Ishikawa (cell line): ENCODE data around the gene BMERB1.

Source experiments
- CEBPB ChIP-seq: IDR thresholded peaks from 2 replicates; pipeline ENCODE4 v1.6.1; 2012
- CREB1 ChIP-seq: IDR thresholded peaks from 2 replicates; pipeline ENCODE4 v1.6.1; 2012; ENCODE audit warnings: low read depth
- EGR1 ChIP-seq: IDR thresholded peaks from 2 replicates; pipeline ENCODE4 v1.6.1; 2012
- EP300 ChIP-seq: IDR thresholded peaks from 2 replicates; pipeline ENCODE4 v1.6.1; 2012; ENCODE audit warnings: borderline replicate concordance
- FOXM1 ChIP-seq: IDR thresholded peaks from 2 replicates; pipeline ENCODE4 v1.6.1; 2012; ENCODE audit warnings: low read depth, borderline replicate concordance
- MAX ChIP-seq: IDR thresholded peaks from 2 replicates; pipeline ENCODE4 v1.6.1; 2012
- NFIC ChIP-seq: IDR thresholded peaks from 2 replicates; pipeline ENCODE4 v1.6.1; 2012
- RAD21 ChIP-seq: IDR thresholded peaks from 2 replicates; pipeline ENCODE4 v1.6.1; 2012; ENCODE audit warnings: low read depth
- REST ChIP-seq: IDR thresholded peaks from 2 replicates; pipeline ENCODE4 v1.6.1; 2012; ENCODE audit warnings: low read depth, mild to moderate bottlenecking
- TAF1 ChIP-seq: IDR thresholded peaks from 2 replicates; pipeline ENCODE4 v1.6.1; 2012; ENCODE audit warnings: low read depth, mild to moderate bottlenecking
- TCF12 ChIP-seq: IDR thresholded peaks from 2 replicates; pipeline ENCODE4 v1.6.1; 2012; ENCODE audit warnings: low read depth
- TEAD4 ChIP-seq: IDR thresholded peaks from 2 replicates; pipeline ENCODE4 v1.6.1; 2012
- USF1 ChIP-seq: IDR thresholded peaks from 2 replicates; pipeline ENCODE4 v1.6.1; 2012
- YY1 ChIP-seq: IDR thresholded peaks from 2 replicates; pipeline ENCODE4 v1.6.1; 2012; ENCODE audit warnings: low read depth
- ZBTB7A ChIP-seq: IDR thresholded peaks from 2 replicates; pipeline ENCODE4 v1.6.1; 2012; ENCODE audit warnings: low read depth

Gene BMERB1

GRCh38 chr16:15556130-15556529, 121.7 kb downstream of the BMERB1 start:
- no peak for TF ChIP-seq TCF12
- TF ChIP-seq EGR1 = no peak
- TF ChIP-seq TEAD4 = no peak

GRCh38 chr16:15557258-15557657, 122.9 kb downstream of the BMERB1 start:
- TF ChIP-seq TCF12 (no peak), TAF1 (no peak), REST (no peak), ZBTB7A (no peak), CEBPB (no peak), CREB1 (no peak), YY1 (no peak), USF1 (no peak), TEAD4 (no peak), MAX (no peak), EP300 (no peak), FOXM1 (no peak), RAD21 (no peak), NFIC (no peak)

- TF ChIP-seq EP300 (no peak), REST (no peak), ZBTB7A (no peak), FOXM1 (no peak), MAX (no peak)
Observed at GRCh38 chr16:15559176-15559575, 124.8 kb downstream of the BMERB1 start.

- no peak for TF ChIP-seq MAX
- TF ChIP-seq TEAD4 = no peak
- no peak for TF ChIP-seq REST
Observed at GRCh38 chr16:15564604-15565339, 130.4 kb downstream of the BMERB1 start.

- TF ChIP-seq TEAD4 (no peak), TAF1 (no peak), EP300 (no peak)
Observed at GRCh38 chr16:15566095-15566494, 131.7 kb downstream of the BMERB1 start.

- TF ChIP-seq REST (no peak), ZBTB7A (no peak), RAD21 (no peak)
Observed at GRCh38 chr16:15567823-15568222, 133.4 kb downstream of the BMERB1 start.
